ENCODE results near the gene ARPC5. TPM values are rescaled to one million over a fixed set of nuclear protein-coding genes. Genes with fewer than 3 reads are reported as not detected.

ARPC5 gene
- total RNA-seq, 1 experiment from 2014 or later: 568 TPM

GRCh38 chr1:183598386-183598785 lies 37.2 kb downstream of the ARPC5 start:
- Histone ChIP-seq H3K36me3 (no peaks in the 10 kb centered on the region), H3K4me3 (no peak overlapping the region), H3K4me1 (replicated peaks) (no peaks in the 10 kb centered on the region), H3K9me3 (replicated peaks) (no peaks in the 10 kb centered on the region), H3K27ac (no peak overlapping the region), H3K27me3 (replicated peaks) (peaks cover 9% of the 10 kb centered on the region; the same call in 1 of the 2 replicates)
- no peak for DNase-seq (ENCODE audit: low read depth in 1 of 2, low spot score in 2 of 2)

GRCh38 chr1:183597656-183598347 lies 37.8 kb downstream of the ARPC5 start:
- DNase-seq (ENCODE audit: low read depth in 1 of 2, low spot score in 2 of 2): no peak
- H3K4me3 ChIP-seq: no peak overlapping the region
- H3K27ac ChIP-seq: no peak overlapping the region

GRCh38 chr1:183596500-183596899 lies 39.1 kb downstream of the ARPC5 start:
- H3K4me1 ChIP-seq (replicated peaks): no peaks in the 10 kb centered on the region
- no peaks in the 10 kb centered on the region for H3K9me3 ChIP-seq (replicated peaks)
- H3K27me3 ChIP-seq (replicated peaks): peaks cover 9% of the 10 kb centered on the region; the same call in 1 of the 2 replicates
- no peak for DNase-seq (ENCODE audit: low read depth in 1 of 2, low spot score in 2 of 2)
- H3K27ac ChIP-seq: no peak overlapping the region
- no peaks in the 10 kb centered on the region for H3K36me3 ChIP-seq
- no peak overlapping the region for H3K4me3 ChIP-seq

More at GRCh38 chr1:183597656-183598347, 37.8 kb downstream of the ARPC5 start:
- H3K36me3 ChIP-seq: no peaks in the 10 kb centered on the region
- H3K4me1 ChIP-seq (replicated peaks): no peaks in the 10 kb centered on the region
- H3K9me3 ChIP-seq (replicated peaks): no peaks in the 10 kb centered on the region
- peaks cover 9% of the 10 kb centered on the region; the same call in 1 of the 2 replicates for H3K27me3 ChIP-seq (replicated peaks)

- Histone ChIP-seq H3K27me3 (replicated peaks) (peaks cover 9% of the 10 kb centered on the region; the same call in 1 of the 2 replicates), H3K9me3 (replicated peaks) (no peaks in the 10 kb centered on the region), H3K4me1 (replicated peaks) (no peaks in the 10 kb centered on the region), H3K36me3 (no peaks in the 10 kb centered on the region), H3K27ac (no peak overlapping the region), H3K4me3 (no peak overlapping the region)
- no peak for DNase-seq (ENCODE audit: low read depth in 1 of 2, low spot score in 2 of 2)
Measured at GRCh38 chr1:183595537-183595936, 40.0 kb downstream of the ARPC5 start.

GRCh38 chr1:183593356-183593755 lies 42.2 kb downstream of the ARPC5 start:
- Histone ChIP-seq H3K4me1 (replicated peaks) (no peaks in the 10 kb centered on the region), H3K27me3 (replicated peaks) (peaks cover 9% of the 10 kb centered on the region; the same call in 1 of the 2 replicates), H3K27ac (no peak overlapping the region), H3K4me3 (no peak overlapping the region), H3K36me3 (no peaks in the 10 kb centered on the region), H3K9me3 (replicated peaks) (no peaks in the 10 kb centered on the region)
- no peak for DNase-seq (ENCODE audit: low read depth in 1 of 2, low spot score in 2 of 2)

- DNase-seq (ENCODE audit: low read depth in 1 of 2, low spot score in 2 of 2): no peak
- H3K9me3 ChIP-seq (replicated peaks): no peaks in the 10 kb centered on the region
- H3K4me3 ChIP-seq: no peak overlapping the region
- no peaks in the 10 kb centered on the region for H3K4me1 ChIP-seq (replicated peaks)
- peaks cover 9% of the 10 kb centered on the region; the same call in 1 of the 2 replicates for H3K27me3 ChIP-seq (replicated peaks)
- H3K27ac ChIP-seq: no peak overlapping the region
- H3K36me3 ChIP-seq: no peaks in the 10 kb centered on the region
Measured at GRCh38 chr1:183592733-183593132, 42.9 kb downstream of the ARPC5 start.

GRCh38 chr1:183590244-183591191 lies 45.1 kb downstream of the ARPC5 start, which contains the start of gene NCF2:
NCF2 (minus strand) TSS chr1:183590459; CDS start chr1:183590329, 130 bp downstream.
- H3K27ac ChIP-seq: no peak within 1 kb of the TSS
- H3K4me3 ChIP-seq: no peak within 1 kb of the TSS
- no peaks in the 10 kb centered on the region for H3K36me3 ChIP-seq
- DNase-seq (ENCODE audit: low read depth in 1 of 2, low spot score in 2 of 2): no peak
- H3K27me3 ChIP-seq (replicated peaks): peaks cover 3% of the 10 kb centered on the region; the same call in 1 of the 2 replicates
- no peaks in the 10 kb centered on the region for H3K9me3 ChIP-seq (replicated peaks)
- H3K4me1 ChIP-seq (replicated peaks): no peaks in the 10 kb centered on the region

- Histone ChIP-seq H3K9me3 (replicated peaks) (no peaks in the 10 kb centered on the region), H3K36me3 (no peaks in the 10 kb centered on the region), H3K27me3 (replicated peaks) (peaks cover 3% of the 10 kb centered on the region; the same call in 1 of the 2 replicates), H3K4me1 (replicated peaks) (no peaks in the 10 kb centered on the region), H3K27ac (no peak overlapping the region), H3K4me3 (no peak overlapping the region)
- no peak for DNase-seq (ENCODE audit: low read depth in 1 of 2, low spot score in 2 of 2)
Measured at GRCh38 chr1:183589874-183590243, 45.7 kb downstream of the ARPC5 start.

GRCh38 chr1:183589384-183589783 lies 46.2 kb downstream of the ARPC5 start:
- Histone ChIP-seq H3K36me3 (no peaks in the 10 kb centered on the region), H3K27me3 (replicated peaks) (no peaks in the 10 kb centered on the region), H3K4me1 (replicated peaks) (no peaks in the 10 kb centered on the region), H3K4me3 (no peak overlapping the region), H3K27ac (no peak overlapping the region), H3K9me3 (replicated peaks) (no peaks in the 10 kb centered on the region)
- DNase-seq (ENCODE audit: low read depth in 1 of 2, low spot score in 2 of 2): no peak

GRCh38 chr1:183588827-183589226 lies 46.8 kb downstream of the ARPC5 start:
- Histone ChIP-seq H3K4me3 (no peak overlapping the region), H3K27me3 (replicated peaks) (no peaks in the 10 kb centered on the region), H3K27ac (no peak overlapping the region), H3K9me3 (replicated peaks) (no peaks in the 10 kb centered on the region), H3K36me3 (no peaks in the 10 kb centered on the region), H3K4me1 (replicated peaks) (no peaks in the 10 kb centered on the region)
- DNase-seq (ENCODE audit: low read depth in 1 of 2, low spot score in 2 of 2): no peak

GRCh38 chr1:183586926-183587325 lies 48.7 kb downstream of the ARPC5 start:
- Histone ChIP-seq H3K9me3 (replicated peaks) (no peaks in the 10 kb centered on the region), H3K36me3 (no peaks in the 10 kb centered on the region), H3K27ac (no peak overlapping the region), H3K4me3 (no peak overlapping the region), H3K27me3 (replicated peaks) (no peaks in the 10 kb centered on the region), H3K4me1 (replicated peaks) (no peaks in the 10 kb centered on the region)
- DNase-seq (ENCODE audit: low read depth in 1 of 2, low spot score in 2 of 2): no peak

GRCh38 chr1:183586455-183586854 lies 49.1 kb downstream of the ARPC5 start:
- Histone ChIP-seq H3K4me3 (no peak overlapping the region), H3K9me3 (replicated peaks) (no peaks in the 10 kb centered on the region), H3K36me3 (no peaks in the 10 kb centered on the region), H3K27ac (no peak overlapping the region), H3K4me1 (replicated peaks) (no peaks in the 10 kb centered on the region), H3K27me3 (replicated peaks) (no peaks in the 10 kb centered on the region)
- no peak for DNase-seq (ENCODE audit: low read depth in 1 of 2, low spot score in 2 of 2)

GRCh38 chr1:183585038-183585437 lies 50.5 kb downstream of the ARPC5 start:
- Histone ChIP-seq H3K36me3 (no peaks in the 10 kb centered on the region), H3K27me3 (replicated peaks) (no peaks in the 10 kb centered on the region), H3K4me1 (replicated peaks) (no peaks in the 10 kb centered on the region), H3K27ac (no peak overlapping the region), H3K4me3 (no peak overlapping the region), H3K9me3 (replicated peaks) (no peaks in the 10 kb centered on the region)
- DNase-seq (ENCODE audit: low read depth in 1 of 2, low spot score in 2 of 2): no peak

- Histone ChIP-seq H3K4me1 (replicated peaks) (no peaks in the 10 kb centered on the region), H3K4me3 (no peak overlapping the region), H3K9me3 (replicated peaks) (no peaks in the 10 kb centered on the region), H3K36me3 (no peaks in the 10 kb centered on the region), H3K27me3 (replicated peaks) (no peaks in the 10 kb centered on the region), H3K27ac (no peak overlapping the region)
- no peak for DNase-seq (ENCODE audit: low read depth in 1 of 2, low spot score in 2 of 2)
Measured at GRCh38 chr1:183584147-183584546, 51.4 kb downstream of the ARPC5 start.
